ENCODE measurements around the gene SYCP2L.
"Not testable (repeated sequence)": the region's sequence is repeated elsewhere in the genome, so short reads cannot be mapped to it uniquely, and the experiment has no call there.

The SYCP2L gene

GRCh38 chr6:10908228-10908627, 21.4 kb downstream of the SYCP2L start:
- CTCF ChIA-PET: interaction anchor here (1.1 kb wide), 1 partner anchor 429 kb away, joined by 3 read pairs; no protein-coding TSS in a partner anchor
- POLR2A ChIA-PET: no interaction called here
- no peak for DNase-seq (ENCODE audit: extremely low spot score)
- no peak for TF ChIP-seq CTCF (IDR thresholded peaks at IDR 0.05; ENCODE audit: control extremely low read depth, extremely low read depth, low read depth, missing control alignments)

GRCh38 chr6:10919520-10919919, 32.7 kb downstream of the SYCP2L start:
- POLR2A ChIA-PET; DNase-seq (ENCODE audit: extremely low spot score): not testable (repeated sequence)
- CTCF ChIA-PET: interaction anchor here (1.2 kb wide), 1 partner anchor 9 kb away, joined by 3 read pairs; no protein-coding TSS in a partner anchor

- no peak for TF ChIP-seq CTCF (IDR thresholded peaks at IDR 0.05; ENCODE audit: control extremely low read depth, extremely low read depth, low read depth, missing control alignments)
- no peak for DNase-seq (ENCODE audit: extremely low spot score)
- ChIA-PET CTCF (interaction anchor here (1.1 kb wide), 1 partner anchor 15 kb away, joined by 3 read pairs; no protein-coding TSS in a partner anchor), POLR2A (no interaction called here)
Observed at GRCh38 chr6:10933126-10933525, 46.3 kb downstream of the SYCP2L start.

GRCh38 chr6:10939840-10940239, 53.0 kb downstream of the SYCP2L start:
- no peak for DNase-seq (ENCODE audit: extremely low spot score)
- ChIA-PET CTCF (interaction anchor here (2.3 kb wide), 1 partner anchor 15 kb away, joined by 12 read pairs; no protein-coding TSS in a partner anchor), POLR2A (no interaction called here)
- TF ChIP-seq CTCF (IDR thresholded peaks at IDR 0.05; ENCODE audit: control extremely low read depth, extremely low read depth, low read depth, missing control alignments): no peak

GRCh38 chr6:10945845-10946244, 59.0 kb downstream of the SYCP2L start:
- POLR2A ChIA-PET: no interaction called here
- TF ChIP-seq CTCF (IDR thresholded peaks at IDR 0.05; ENCODE audit: control extremely low read depth, extremely low read depth, low read depth, missing control alignments): no peak
- CTCF ChIA-PET: interaction anchor here (1.8 kb wide), 1 partner anchor 9 kb away, joined by 6 read pairs; no protein-coding TSS in a partner anchor
- DNase-seq (ENCODE audit: extremely low spot score): no peak

GRCh38 chr6:10947966-10948365, 61.1 kb downstream of the SYCP2L start:
- ChIA-PET POLR2A (no interaction called here), CTCF (interaction anchor here (4.9 kb wide), 1 partner anchor 122 kb away, joined by 40 read pairs; no protein-coding TSS in a partner anchor)
- DNase-seq (ENCODE audit: extremely low spot score): no peak
- no peak for TF ChIP-seq CTCF (IDR thresholded peaks at IDR 0.05; ENCODE audit: control extremely low read depth, extremely low read depth, low read depth, missing control alignments)

GRCh38 chr6:10949579-10950490, 63.0 kb downstream of the SYCP2L start:
- ChIA-PET CTCF (interaction anchor here (1.3 to 4.9 kb wide), 4 partner anchors 62 to 626 kb away, joined by 7 to 40 read pairs (median 16); no protein-coding TSS in a partner anchor), POLR2A (no interaction called here)
- no peak for TF ChIP-seq CTCF (IDR thresholded peaks at IDR 0.05; ENCODE audit: control extremely low read depth, extremely low read depth, low read depth, missing control alignments)
- no peak for DNase-seq (ENCODE audit: extremely low spot score)
